H9 (cell line): ENCODE results near the gene SETD3. TPM values are rescaled to one million over a fixed set of nuclear protein-coding genes. Genes with fewer than 3 reads are reported as not detected.

Experiments
- DNase-seq: peaks from one replicate; pipeline ENCODE4 v3.0.0-alpha.2; 2017
- H2AFZ ChIP-seq: one replicate; pipeline ENCODE4 v1.6.1; 2013; ENCODE audit warnings: mild to moderate bottlenecking, low read length, control low read depth, moderate library complexity
- H2AK5ac ChIP-seq: 2 replicates; pipeline ENCODE4 v1.6.1; 2013; ENCODE audit warnings: low read length, control low read depth, mixed read lengths; ENCODE audit not compliant: insufficient read length
- H2BK120ac ChIP-seq: one replicate; pipeline ENCODE4 v1.6.1; 2013; ENCODE audit warnings: low read depth, mild to moderate bottlenecking, low read length, control low read depth, inconsistent platforms; ENCODE audit not compliant: poor library complexity, severe bottlenecking
- H2BK12ac ChIP-seq: 2 replicates; pipeline ENCODE4 v1.6.1; 2013; ENCODE audit warnings: low read length, control low read depth, mixed read lengths, low read depth; ENCODE audit not compliant: insufficient read length
- H2BK15ac ChIP-seq: 2 replicates; pipeline ENCODE4 v1.6.1; 2013; ENCODE audit warnings: low read depth, low read length, control low read depth
- H2BK20ac ChIP-seq: one replicate; pipeline ENCODE4 v1.6.1; 2013; ENCODE audit warnings: low read depth, mild to moderate bottlenecking, low read length, control low read depth, inconsistent platforms; ENCODE audit not compliant: poor library complexity, severe bottlenecking
- H2BK5ac ChIP-seq: 2 replicates; pipeline ENCODE4 v1.6.1; 2013; ENCODE audit warnings: low read length, control low read depth, mixed read lengths; ENCODE audit not compliant: insufficient read length
- H3K14ac ChIP-seq: 2 replicates; pipeline ENCODE4 v1.6.1; 2013; ENCODE audit warnings: low read length, control low read depth; ENCODE audit not compliant: insufficient read depth
- H3K18ac ChIP-seq: 2 replicates; pipeline ENCODE4 v1.6.1; 2013; ENCODE audit warnings: low read depth, mild to moderate bottlenecking, mixed read lengths, low read length, control low read depth; ENCODE audit not compliant: insufficient read length
- H3K23ac ChIP-seq: 2 replicates; pipeline ENCODE4 v1.6.1; 2013; ENCODE audit warnings: low read length, control low read depth, mixed read lengths, low read depth; ENCODE audit not compliant: insufficient read length
- H3K23me2 ChIP-seq: 2 replicates; pipeline ENCODE4 v1.6.1; 2013; ENCODE audit warnings: low read depth, mild to moderate bottlenecking, mixed read lengths, low read length, control low read depth; ENCODE audit not compliant: insufficient read length, poor library complexity, severe bottlenecking
- H3K27ac ChIP-seq: 2 replicates; pipeline ENCODE4 v1.5.1; 2013; ENCODE audit warnings: low read length, control low read depth, mixed read lengths, low read depth; ENCODE audit not compliant: insufficient read length
- H3K27me3 ChIP-seq: 2 replicates; pipeline ENCODE4 v1.6.1; 2013; ENCODE audit warnings: low read length, control low read depth, inconsistent platforms; ENCODE audit not compliant: insufficient read depth
- H3K4ac ChIP-seq: 2 replicates; pipeline ENCODE4 v1.6.1; 2013; ENCODE audit warnings: low read depth, mild to moderate bottlenecking, control low read depth, inconsistent platforms, low read length, moderate library complexity
- H3K4me1 ChIP-seq: 2 replicates; pipeline ENCODE4 v1.6.1; 2013; ENCODE audit warnings: low read length, control low read depth, inconsistent platforms; ENCODE audit not compliant: insufficient read depth
- H3K4me2 ChIP-seq: 2 replicates; pipeline ENCODE4 v1.6.1; 2013; ENCODE audit warnings: low read length, control low read depth, mixed read lengths; ENCODE audit not compliant: insufficient read length, insufficient read depth
- H3K56ac ChIP-seq: 2 replicates; pipeline ENCODE4 v1.6.1; 2013; ENCODE audit warnings: low read depth, mild to moderate bottlenecking, mixed read lengths, low read length, control low read depth; ENCODE audit not compliant: insufficient read length
- H3K79me1 ChIP-seq: 2 replicates; pipeline ENCODE4 v1.6.1; 2013; ENCODE audit warnings: low read depth, mild to moderate bottlenecking, moderate library complexity, low read length, control low read depth, inconsistent platforms; ENCODE audit not compliant: insufficient read depth, poor library complexity, severe bottlenecking
- H3K79me2 ChIP-seq: 2 replicates; pipeline ENCODE4 v1.6.1; 2013; ENCODE audit warnings: low read length, control low read depth, inconsistent platforms; ENCODE audit not compliant: insufficient read depth
- H3K9ac ChIP-seq: 2 replicates; pipeline ENCODE4 v1.6.1; 2013; ENCODE audit warnings: low read length, control low read depth, mixed read lengths; ENCODE audit not compliant: insufficient read length; ENCODE audit errors: extremely low read depth
- H3K9me3 ChIP-seq: one replicate; pipeline ENCODE4 v1.6.1; 2013; ENCODE audit warnings: low read depth, low read length, inconsistent platforms; ENCODE audit not compliant: control insufficient read depth
- H3T11ph ChIP-seq: one replicate; pipeline ENCODE4 v1.6.1; 2013; ENCODE audit warnings: mild to moderate bottlenecking, low read length, control low read depth, inconsistent platforms
- H4K20me1 ChIP-seq: one replicate; pipeline ENCODE4 v1.6.1; 2013; ENCODE audit not compliant: control insufficient read depth, insufficient read length, insufficient read depth
- H4K5ac ChIP-seq: 2 replicates; pipeline ENCODE4 v1.6.1; 2013; ENCODE audit warnings: low read depth, mild to moderate bottlenecking, mixed read lengths, low read length, control low read depth; ENCODE audit not compliant: insufficient read length
- H4K8ac ChIP-seq: replicated peaks from 2 replicates; pipeline ENCODE4 v1.6.1; 2013; ENCODE audit warnings: low read length, control low read depth, mixed read lengths, low read depth; ENCODE audit not compliant: insufficient read length
- H4K91ac ChIP-seq: 2 replicates; pipeline ENCODE4 v1.6.1; 2013; ENCODE audit warnings: low read depth, mild to moderate bottlenecking, moderate library complexity, mixed read lengths, low read length, control low read depth; ENCODE audit not compliant: insufficient read length
- H3K27ac Mint-ChIP-seq, 3 experiments: 2 replicates in 2 of 3; 3 replicates in 1 of 3; pipeline ENCODE4 v1.8.0; 2020 to 2021; ENCODE audit warnings: mixed read lengths in 3 of 3, mild to moderate bottlenecking in 1 of 3, moderate library complexity in 1 of 3
- H3K27me3 Mint-ChIP-seq: 2 replicates; pipeline ENCODE4 v1.8.0; 2021; ENCODE audit warnings: low read depth, mild to moderate bottlenecking, moderate library complexity, mixed read lengths
- H3K36me3 Mint-ChIP-seq, 3 experiments: 2 replicates in 2 of 3; 3 replicates in 1 of 3; pipeline ENCODE4 v1.8.0; 2020 to 2021; ENCODE audit warnings: low read depth in 3 of 3, mixed read lengths in 3 of 3; ENCODE audit not compliant: insufficient read depth in 1 of 3
- H3K4me1 Mint-ChIP-seq, 2 experiments: 2 replicates each; pipeline ENCODE4 v1.8.0; 2020; ENCODE audit warnings: mixed read lengths in 2 of 2
- H3K4me3 Mint-ChIP-seq, 2 experiments: 2 replicates in 1 of 2; 3 replicates in 1 of 2; pipeline ENCODE4 v1.8.0; 2020 to 2021; ENCODE audit warnings: mild to moderate bottlenecking in 2 of 2, mixed read lengths in 2 of 2, moderate library complexity in 1 of 2
- H3K9me3 Mint-ChIP-seq, 2 experiments: 2 replicates in 1 of 2; 3 replicates in 1 of 2; pipeline ENCODE4 v1.8.0; 2020; ENCODE audit warnings: mild to moderate bottlenecking in 2 of 2, mixed read lengths in 2 of 2, moderate library complexity in 1 of 2
- CTCF ChIP-seq: fragments of 200-600 bp; sonication (generic); conservative IDR thresholded peaks from 3 replicates; pipeline ENCODE4 v1.8.0; 2021; ENCODE audit warnings: antibody characterized with exemption, mild to moderate bottlenecking
- WGBS: extraction: QIAGEN DNeasy Blood & Tissue Kit; methylation state at CpG from one replicate; pipeline ENCODE4 v1.1.7; 2013; ENCODE audit warnings: missing lambda C conversion rate, low lambda C conversion rate, mixed read lengths; ENCODE audit not compliant: insufficient read length; ENCODE audit errors: extremely low coverage; 5-methylcytosine and 5-hydroxymethylcytosine counted together
- total RNA-seq: library from RNA; stranded (reverse); gene quantifications from 2 replicates; pipeline ENCODE4 v1.2.1, GENCODE V29; 2021

SETD3 gene
- total RNA-seq, 1 experiment from 2014 or later = 56.7 TPM

- Histone ChIP-seq H2BK12ac (no peak overlapping the region), H3K23me2 (no peaks in the 10 kb centered on the region), H3K4me1 (no peaks in the 10 kb centered on the region), H2BK15ac (no peak overlapping the region), H2BK5ac (no peak overlapping the region), H3K9me3 (no peaks in the 10 kb centered on the region), H2BK20ac (no peak overlapping the region), H2AFZ (no peak overlapping the region), H3K4me2 (no peak overlapping the region), H3K27ac (no peak overlapping the region), H3K14ac (no peak overlapping the region), H3K18ac (no peak overlapping the region), H3K79me1 (peaks cover 13% of the 10 kb centered on the region), H3K56ac (no peak overlapping the region), H4K8ac (no peak overlapping the region), H2BK120ac (no peak overlapping the region), H4K91ac (no peak overlapping the region), H3T11ph (no peak overlapping the region), H2AK5ac (no peak overlapping the region), H4K5ac (no peak overlapping the region), H3K27me3 (no peaks in the 10 kb centered on the region), H4K20me1 (no peaks in the 10 kb centered on the region), H3K23ac (no peak overlapping the region), H3K4ac (no peak overlapping the region), H3K9ac (no peak overlapping the region), H3K79me2 (peaks cover 35% of the 10 kb centered on the region; the same call in 1 of the 2 replicates)
- no peak overlapping the region for H3K4me3 Mint-ChIP-seq
- no peaks in the 10 kb centered on the region for H3K27me3 Mint-ChIP-seq
- 0 out of 7 replicates have a peak overlapping the region, but pooled peaks of 2 of the 3 experiments have one; percentile 13 to 57 for H3K27ac Mint-ChIP-seq
- WGBS = no CpG with 5 or more reads among the region's 4 CpGs
- no peaks in the 10 kb centered on the region for H3K9me3 Mint-ChIP-seq
- TF ChIP-seq CTCF = no peak
- DNase-seq = no peak
- H3K36me3 Mint-ChIP-seq = peaks cover 4 to 14% (median 13%) of the 10 kb centered on the region in 3 experiments; a peak in 4 of 7 replicates
- H3K4me1 Mint-ChIP-seq = peaks cover 36 to 38% of the 10 kb centered on the region in 2 experiments
Measured at GRCh38 chr14:99468081-99468480, 12.6 kb downstream of the SETD3 start.
